GM18861 (cell line): Measurements from ENCODE around the gene DYNLRB2.

Experiments
- ATAC-seq: cut with Tn5 transposase; IDR thresholded peaks from one replicate; pipeline ENCODE4 v1.9.1; 2021; ENCODE audit not compliant: unreplicated experiment

The DYNLRB2 gene

GRCh38 chr16:80547145-80547544, 6.4 kb downstream of the DYNLRB2 start:
- ATAC-seq: no peak

- no peak for ATAC-seq
These were observed 11.5 kb downstream of the DYNLRB2 start for GRCh38 chr16:80552277-80552676.

GRCh38 chr16:80554033-80554432, 13.2 kb downstream of the DYNLRB2 start:
- no peak for ATAC-seq

DNA sequence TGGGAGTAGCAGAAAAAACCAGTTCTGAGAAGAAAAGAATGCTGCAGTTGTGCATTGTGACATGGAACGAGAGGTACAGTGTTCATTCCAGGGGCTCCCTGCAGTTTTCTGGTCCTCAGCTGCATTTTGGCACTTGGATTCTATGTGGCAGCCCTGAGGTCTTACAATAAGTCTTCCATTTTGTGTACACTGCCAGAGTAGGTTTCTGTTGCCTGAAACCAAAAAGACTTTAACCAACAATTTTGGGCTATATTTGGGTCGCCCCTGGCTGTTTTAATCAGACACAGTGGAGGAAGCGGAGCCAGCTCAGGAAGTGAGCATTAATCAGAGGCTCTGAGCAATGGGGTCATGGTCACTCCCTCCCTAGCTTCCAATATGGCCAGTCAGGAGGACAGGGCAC, 15.7 kb downstream of the DYNLRB2 start:
- no peak for ATAC-seq

DNA sequence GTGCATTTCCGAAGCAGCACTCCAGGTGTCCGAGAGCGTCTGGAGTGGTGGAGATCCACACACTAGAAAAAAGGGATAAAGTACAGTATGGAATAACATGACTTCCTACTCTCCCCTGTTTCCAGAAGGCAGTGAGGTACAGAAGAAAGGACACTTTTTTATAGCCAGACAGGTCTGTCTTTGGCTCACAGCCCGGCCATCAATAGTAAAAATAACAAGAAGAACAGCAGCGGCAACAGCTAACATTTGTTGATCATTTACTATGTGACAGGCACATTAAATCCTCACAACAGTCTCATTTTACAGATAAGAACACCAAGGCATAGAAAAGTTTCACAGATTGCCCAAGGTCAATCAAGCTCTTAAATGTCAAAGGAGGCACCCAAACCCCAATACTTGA, 16.2 kb downstream of the DYNLRB2 start:
- no peak for ATAC-seq

DNA sequence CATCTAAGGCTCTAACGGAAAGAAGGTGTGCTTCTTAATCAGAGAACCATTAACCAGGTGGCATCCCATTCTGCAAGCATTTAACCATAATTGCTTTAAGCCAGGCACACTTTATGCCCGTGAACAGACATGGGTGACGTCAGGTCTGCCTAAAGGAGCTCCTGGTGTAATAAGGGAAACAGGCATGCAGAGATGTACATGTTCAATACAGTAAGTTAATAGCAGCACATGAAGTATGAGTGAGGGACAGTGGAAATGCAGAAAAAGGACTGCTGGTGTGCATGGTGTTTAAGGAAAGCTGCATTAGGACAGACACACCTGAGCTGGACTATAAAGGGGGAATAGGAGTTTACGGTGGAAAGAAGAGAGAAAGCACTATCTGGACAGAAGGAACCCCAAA, 18.6 kb downstream of the DYNLRB2 start:
- ATAC-seq: no peak

- no peak for ATAC-seq
These were observed 22.3 kb downstream of the DYNLRB2 start for GRCh38 chr16:80563066-80563465.

- no peak for ATAC-seq
These were observed 23.6 kb downstream of the DYNLRB2 start for GRCh38 chr16:80564394-80564793.

DNA sequence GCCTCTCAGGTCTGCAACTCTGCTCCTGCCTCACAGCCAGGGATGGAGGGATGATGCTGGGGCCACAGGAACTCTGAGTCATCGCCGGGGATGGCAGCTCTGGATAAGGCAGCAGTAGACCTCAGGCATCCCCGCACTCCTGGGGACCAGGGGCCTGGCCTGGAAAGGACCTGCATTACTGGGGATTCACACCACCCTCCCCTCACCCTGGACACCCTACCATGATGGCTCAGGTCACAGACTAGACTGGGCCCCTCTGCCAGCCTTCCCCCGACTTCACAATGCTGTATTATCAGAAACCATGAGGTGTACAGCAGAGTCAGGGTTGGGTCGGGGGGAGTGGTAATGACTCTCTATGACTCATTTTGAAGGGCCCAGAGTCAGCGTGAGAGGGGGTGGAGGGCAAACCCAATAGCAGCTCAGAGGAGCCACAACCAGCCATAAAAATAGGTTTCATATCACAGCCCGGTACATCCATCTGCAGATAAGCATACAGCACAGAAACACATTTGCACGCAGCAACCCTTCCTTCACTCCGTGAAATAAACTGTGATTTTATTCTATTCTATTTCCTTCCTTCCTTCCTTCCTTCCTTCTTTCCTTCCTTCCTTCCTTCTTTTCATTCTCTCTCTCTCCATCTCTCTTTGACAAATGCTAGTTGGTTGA, 28.8 kb downstream of the DYNLRB2 start:
- no peak for ATAC-seq

- ATAC-seq: no peak
These were observed 29.3 kb downstream of the DYNLRB2 start for GRCh38 chr16:80570106-80570478.

DNA sequence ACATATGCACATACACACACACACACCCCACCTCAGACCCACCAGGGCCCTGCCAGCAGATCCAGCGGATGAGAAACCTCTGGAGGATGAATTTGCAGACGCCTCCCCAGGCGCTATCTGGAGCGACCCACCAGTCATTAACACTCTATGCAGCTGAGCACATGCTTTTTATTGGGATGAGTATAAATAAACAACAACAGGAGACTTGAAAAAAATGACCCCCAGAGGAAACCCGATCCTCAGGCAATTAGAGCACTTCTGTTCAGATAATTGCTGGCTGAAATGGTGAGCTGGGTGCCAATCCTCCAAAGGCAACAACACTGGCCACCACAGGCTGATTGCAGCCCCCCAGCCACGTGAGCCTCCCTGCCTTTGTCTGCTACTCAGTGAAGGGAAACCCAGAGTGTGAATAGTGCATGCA, 32.9 kb downstream of the DYNLRB2 start:
- ATAC-seq: no peak

DNA sequence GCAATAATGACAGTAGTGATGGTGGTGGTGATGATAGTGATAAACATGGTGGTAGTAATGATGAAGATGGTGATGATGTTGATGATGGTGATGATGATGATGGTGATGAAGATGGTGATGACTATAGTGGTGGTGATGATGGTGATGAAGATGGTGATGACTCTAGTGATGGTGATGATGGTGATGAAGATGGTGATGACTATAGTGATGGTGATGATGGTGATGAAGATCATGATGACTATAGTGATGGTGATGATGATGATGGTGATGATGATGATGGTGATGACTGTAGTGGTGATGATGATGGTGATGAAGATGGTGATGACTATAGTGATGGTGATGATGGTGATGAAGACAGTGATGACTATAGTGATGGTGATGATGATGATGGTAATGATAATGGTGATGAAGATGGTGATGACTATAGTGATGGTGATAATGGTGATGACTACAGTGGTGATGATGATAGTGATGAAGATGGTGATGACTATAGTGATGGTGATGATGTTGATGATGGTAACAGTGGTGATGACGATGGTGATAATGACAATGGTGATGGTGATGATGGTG, 35.6 kb downstream of the DYNLRB2 start:
- ATAC-seq: no peak

DNA sequence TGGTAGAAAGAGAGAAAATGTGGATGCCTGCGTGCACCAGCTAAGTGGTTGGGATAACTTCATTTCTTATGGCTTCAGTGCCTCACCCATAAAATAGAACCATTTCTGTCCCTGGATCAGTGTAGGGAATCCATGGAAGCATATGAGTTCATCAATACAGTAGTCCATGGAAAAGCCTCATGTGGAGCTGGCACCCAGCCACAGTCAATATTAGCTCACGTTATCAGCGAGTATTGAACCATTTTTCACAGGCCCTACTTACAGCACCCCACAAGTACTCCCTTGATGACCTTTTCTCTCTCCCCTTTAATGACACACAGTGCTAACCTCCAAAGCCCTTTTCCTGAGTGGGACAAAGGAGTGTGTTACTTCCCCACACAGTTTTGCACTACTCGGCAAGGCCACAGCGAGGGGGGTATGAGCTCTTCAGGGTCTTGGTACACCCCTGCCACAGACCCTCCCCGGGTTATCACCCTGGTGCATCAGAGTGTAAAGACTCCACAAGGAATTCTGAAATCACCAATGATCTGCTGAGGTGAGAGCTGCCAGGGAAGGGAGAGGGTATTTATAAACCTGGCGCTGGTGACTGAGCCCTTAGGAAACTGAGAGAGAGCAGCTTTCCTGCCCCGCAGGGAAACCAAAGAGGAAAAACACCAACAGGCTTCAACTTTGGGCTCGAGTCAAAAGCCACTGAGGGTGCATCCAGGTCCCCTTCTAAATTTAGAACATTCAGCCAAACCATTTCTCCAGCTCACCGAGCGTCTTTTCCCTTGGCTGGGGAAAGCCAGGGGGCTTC, 36.9 kb downstream of the DYNLRB2 start:
- ATAC-seq: no peak

GRCh38 chr16:80580109-80580832, 39.5 kb downstream of the DYNLRB2 start:
- ATAC-seq: peak; percentile 81

DNA sequence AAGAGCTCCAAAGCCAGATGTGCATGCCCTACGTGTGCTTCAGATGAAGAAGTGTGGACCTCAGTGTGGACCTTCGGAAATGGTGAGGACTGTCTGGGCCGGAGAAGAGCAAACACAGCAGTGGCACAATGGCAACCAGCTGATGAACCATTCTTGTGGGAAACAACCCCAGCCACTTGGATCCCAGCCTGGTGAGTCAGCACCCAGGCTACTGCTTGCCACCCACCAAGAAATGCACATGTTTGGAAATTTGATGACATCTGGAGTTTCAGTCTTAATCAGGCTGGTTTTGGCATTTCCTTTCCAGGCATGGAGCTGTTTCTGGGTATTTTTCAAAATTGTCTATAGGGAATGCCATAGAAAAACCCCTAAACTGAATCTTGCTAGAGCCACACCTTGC, 42.7 kb downstream of the DYNLRB2 start:
- ATAC-seq: no peak

DNA sequence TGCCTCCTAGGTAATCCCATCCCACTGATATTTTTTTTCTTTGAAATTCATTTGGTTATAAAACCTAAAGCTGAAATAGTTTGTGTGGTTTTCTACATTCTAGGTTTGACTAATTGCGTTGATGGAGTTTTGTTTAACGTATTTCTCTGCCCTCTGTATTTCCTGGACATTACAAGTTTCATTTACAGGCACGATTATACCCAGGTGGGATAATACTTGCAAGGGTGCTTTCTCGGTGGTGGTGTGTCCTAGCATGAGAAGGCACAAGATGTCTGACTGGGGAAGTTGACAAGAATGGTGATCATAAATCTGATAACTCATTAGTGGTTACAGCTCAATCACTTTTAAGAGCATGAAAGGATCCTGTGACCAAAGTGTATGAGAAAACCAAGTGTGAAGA, 45.0 kb downstream of the DYNLRB2 start:
- ATAC-seq: no peak

- ATAC-seq: no peak
These were observed 45.7 kb downstream of the DYNLRB2 start for GRCh38 chr16:80586476-80586875.

- ATAC-seq: no peak
These were observed 46.3 kb downstream of the DYNLRB2 start for GRCh38 chr16:80587071-80587470.

DNA sequence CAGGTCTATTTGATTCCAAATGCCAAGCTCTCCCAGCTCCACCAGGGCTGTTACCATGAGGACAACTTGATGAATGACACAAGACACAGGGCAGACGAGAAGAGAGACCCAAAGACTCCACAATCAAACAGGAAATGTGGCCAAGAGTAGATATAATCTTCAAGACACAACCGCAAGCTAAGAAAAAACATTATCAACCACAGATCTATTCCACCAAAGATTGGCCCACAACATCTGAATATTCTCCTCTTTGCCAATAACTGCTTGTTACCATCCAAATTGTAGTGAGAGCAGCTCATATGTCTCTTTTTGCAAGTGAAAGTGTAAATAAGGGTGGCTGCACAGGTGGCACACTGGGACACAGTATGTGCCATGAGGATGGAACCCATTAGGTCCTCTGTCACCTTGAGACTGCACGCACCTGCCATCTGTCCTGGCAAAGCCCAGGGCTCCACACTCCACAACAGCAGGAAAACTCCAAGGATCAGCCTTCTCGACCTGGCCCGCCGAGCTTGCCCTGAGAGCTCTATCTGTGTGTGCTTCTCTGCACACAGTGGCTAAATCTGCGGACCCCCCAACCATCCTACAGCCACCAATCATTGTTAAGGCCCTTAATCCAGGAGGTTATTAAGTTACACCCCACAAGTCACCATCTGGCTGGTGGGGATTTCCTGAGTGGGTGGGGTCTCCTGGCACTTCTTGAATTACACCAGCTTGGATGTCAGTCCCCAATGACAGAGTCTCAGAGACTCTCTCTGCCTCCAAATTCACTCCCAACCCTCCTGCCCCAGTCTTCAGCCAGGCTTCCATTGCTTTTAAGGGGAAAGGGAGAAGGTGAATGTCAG, 50.5 kb downstream of the DYNLRB2 start:
- no peak for ATAC-seq

- ATAC-seq: no peak
These were observed 51.5 kb downstream of the DYNLRB2 start for GRCh38 chr16:80592273-80592672.

DNA sequence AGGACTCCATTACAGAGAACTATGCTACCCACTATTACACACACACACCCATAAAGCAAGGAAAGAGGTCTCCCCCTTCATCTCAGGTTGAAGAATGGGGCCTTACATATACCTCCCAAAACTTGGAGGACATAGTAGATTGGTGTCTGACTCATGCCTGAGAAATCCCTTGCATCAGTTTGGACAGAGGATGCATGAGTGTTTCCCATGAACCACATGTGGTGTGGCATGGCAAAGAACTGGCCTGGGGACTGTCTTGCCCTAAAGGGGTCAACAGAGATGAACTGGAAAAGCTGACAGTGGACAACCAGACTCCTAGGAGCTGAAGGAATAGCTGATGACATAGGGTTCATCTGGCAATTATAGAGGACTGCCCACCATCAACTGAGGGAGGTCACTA, 54.0 kb downstream of the DYNLRB2 start:
- no peak for ATAC-seq
